ENCODE data around the gene ALPP. TPM values are rescaled to one million over a fixed set of nuclear protein-coding genes. Genes with fewer than 3 reads are reported as not detected.
A peak's percentile ranks its signal among the peaks of the same experiment; 100 is the strongest.

Gene ALPP
- polyA plus RNA-seq, 1 of the 3 experiments (the other 2 are of a cell fraction) = not detected

GRCh38 chr2:232386740-232387450 is 8.3 kb downstream of the ALPP start:
- ChIA-PET POLR2A (no interaction called here), CTCF (interaction anchor here (1.1 to 1.2 kb wide), 2 partner anchors 14 to 21 kb away, joined by 3 to 4 read pairs; no protein-coding TSS in a partner anchor)
- Histone ChIP-seq H2AFZ (ENCODE audit: low read depth) (no peak overlapping the region), H3K9me2 (no peaks in the 10 kb centered on the region), H3F3A (replicated peaks; ENCODE audit: insufficient read depth) (no peaks in the 10 kb centered on the region), H4K20me1 (ENCODE audit: insufficient read depth) (no peaks in the 10 kb centered on the region), H3K36me3 (replicated peaks in 1 of 2; ENCODE audit: control insufficient read depth in 1 of 2, insufficient read depth in 2 of 2, low read length in 1 of 2) (no peaks in the 10 kb centered on the region), H3K9me3 (no peaks in the 10 kb centered on the region), H3K27ac (ENCODE audit: low read depth in 2 of 2, low read length in 1 of 2) (no peak overlapping the region), H3K4me2 (peak overlapping the region; percentile 28; the same call in 1 of the 2 replicates), H3K9ac (no peak overlapping the region), H3K27me3 (ENCODE audit: insufficient read depth) (peaks cover 74% of the 10 kb centered on the region), H3K4me1 (ENCODE audit: control insufficient read depth in 1 of 2, insufficient read depth in 2 of 2, low read depth in 1 of 2, low read length in 1 of 2) (no peaks in the 10 kb centered on the region; a peak in 1 of 4 replicates), H3K4me3 (ENCODE audit: low read depth in 2 of 2, low read length in 1 of 2) (no peak overlapping the region), H3K79me2 (ENCODE audit: insufficient read depth) (no peaks in the 10 kb centered on the region)
- 3% methylated on average over 23 of the region's 75 CpGs for WGBS (ENCODE audit: low lambda C conversion rate)
- TF ChIP-seq FOSL2 (IDR thresholded peaks at IDR 0.05; ENCODE audit: borderline replicate concordance, low read depth) = no peak
- no peak for TF ChIP-seq EZH2phosphoT487 (IDR thresholded peaks at IDR 0.05; ENCODE audit: borderline replicate concordance, low read depth)
- no peak for TF ChIP-seq FOXM1 (IDR thresholded peaks at IDR 0.05; ENCODE audit: low read depth)
- TF ChIP-seq, protein P1, sequence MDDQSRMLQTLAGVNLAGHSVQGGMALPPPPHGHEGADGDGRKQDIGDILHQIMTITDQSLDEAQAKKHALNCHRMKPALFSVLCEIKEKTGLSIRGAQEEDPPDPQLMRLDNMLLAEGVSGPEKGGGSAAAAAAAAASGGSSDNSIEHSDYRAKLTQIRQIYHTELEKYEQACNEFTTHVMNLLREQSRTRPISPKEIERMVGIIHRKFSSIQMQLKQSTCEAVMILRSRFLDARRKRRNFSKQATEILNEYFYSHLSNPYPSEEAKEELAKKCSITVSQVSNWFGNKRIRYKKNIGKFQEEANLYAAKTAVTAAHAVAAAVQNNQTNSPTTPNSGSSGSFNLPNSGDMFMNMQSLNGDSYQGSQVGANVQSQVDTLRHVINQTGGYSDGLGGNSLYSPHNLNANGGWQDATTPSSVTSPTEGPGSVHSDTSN (IDR thresholded peaks at IDR 0.05) = no peak
- TF ChIP-seq, protein P2, sequence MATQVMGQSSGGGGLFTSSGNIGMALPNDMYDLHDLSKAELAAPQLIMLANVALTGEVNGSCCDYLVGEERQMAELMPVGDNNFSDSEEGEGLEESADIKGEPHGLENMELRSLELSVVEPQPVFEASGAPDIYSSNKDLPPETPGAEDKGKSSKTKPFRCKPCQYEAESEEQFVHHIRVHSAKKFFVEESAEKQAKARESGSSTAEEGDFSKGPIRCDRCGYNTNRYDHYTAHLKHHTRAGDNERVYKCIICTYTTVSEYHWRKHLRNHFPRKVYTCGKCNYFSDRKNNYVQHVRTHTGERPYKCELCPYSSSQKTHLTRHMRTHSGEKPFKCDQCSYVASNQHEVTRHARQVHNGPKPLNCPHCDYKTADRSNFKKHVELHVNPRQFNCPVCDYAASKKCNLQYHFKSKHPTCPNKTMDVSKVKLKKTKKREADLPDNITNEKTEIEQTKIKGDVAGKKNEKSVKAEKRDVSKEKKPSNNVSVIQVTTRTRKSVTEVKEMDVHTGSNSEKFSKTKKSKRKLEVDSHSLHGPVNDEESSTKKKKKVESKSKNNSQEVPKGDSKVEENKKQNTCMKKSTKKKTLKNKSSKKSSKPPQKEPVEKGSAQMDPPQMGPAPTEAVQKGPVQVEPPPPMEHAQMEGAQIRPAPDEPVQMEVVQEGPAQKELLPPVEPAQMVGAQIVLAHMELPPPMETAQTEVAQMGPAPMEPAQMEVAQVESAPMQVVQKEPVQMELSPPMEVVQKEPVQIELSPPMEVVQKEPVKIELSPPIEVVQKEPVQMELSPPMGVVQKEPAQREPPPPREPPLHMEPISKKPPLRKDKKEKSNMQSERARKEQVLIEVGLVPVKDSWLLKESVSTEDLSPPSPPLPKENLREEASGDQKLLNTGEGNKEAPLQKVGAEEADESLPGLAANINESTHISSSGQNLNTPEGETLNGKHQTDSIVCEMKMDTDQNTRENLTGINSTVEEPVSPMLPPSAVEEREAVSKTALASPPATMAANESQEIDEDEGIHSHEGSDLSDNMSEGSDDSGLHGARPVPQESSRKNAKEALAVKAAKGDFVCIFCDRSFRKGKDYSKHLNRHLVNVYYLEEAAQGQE (IDR thresholded peaks at IDR 0.05; ENCODE audit: low read depth, low read length) = no peak
- TF ChIP-seq RFX5 (IDR thresholded peaks at IDR 0.05; ENCODE audit: low read length) = no peak
- no peak for TF ChIP-seq EP300 (IDR thresholded peaks at IDR 0.05; ENCODE audit: borderline replicate concordance in 1 of 2, low read depth in 1 of 2, low read length in 1 of 2)
- no peak for TF ChIP-seq MXI1 (IDR thresholded peaks at IDR 0.05; ENCODE audit: low read depth, low read length)
- no peak for TF ChIP-seq TAF1 (IDR thresholded peaks at IDR 0.05; ENCODE audit: borderline replicate concordance, low read depth, low read length)
- TF ChIP-seq, protein P3, sequence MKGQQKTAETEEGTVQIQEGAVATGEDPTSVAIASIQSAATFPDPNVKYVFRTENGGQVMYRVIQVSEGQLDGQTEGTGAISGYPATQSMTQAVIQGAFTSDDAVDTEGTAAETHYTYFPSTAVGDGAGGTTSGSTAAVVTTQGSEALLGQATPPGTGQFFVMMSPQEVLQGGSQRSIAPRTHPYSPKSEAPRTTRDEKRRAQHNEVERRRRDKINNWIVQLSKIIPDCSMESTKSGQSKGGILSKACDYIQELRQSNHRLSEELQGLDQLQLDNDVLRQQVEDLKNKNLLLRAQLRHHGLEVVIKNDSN (IDR thresholded peaks at IDR 0.05; ENCODE audit: borderline replicate concordance, low read depth) = no peak
- no peak for TF ChIP-seq ELF1 (IDR thresholded peaks at IDR 0.05)
- TF ChIP-seq RCOR1 (IDR thresholded peaks at IDR 0.05; ENCODE audit: low read length) = no peak
- TF ChIP-seq USF2 (IDR thresholded peaks at IDR 0.05; ENCODE audit: borderline replicate concordance, low read depth, low read length) = no peak
- TF ChIP-seq GATA2 (CRISPR knock-in tag; IDR thresholded peaks at IDR 0.05) = no peak
- TF ChIP-seq, protein P4, sequence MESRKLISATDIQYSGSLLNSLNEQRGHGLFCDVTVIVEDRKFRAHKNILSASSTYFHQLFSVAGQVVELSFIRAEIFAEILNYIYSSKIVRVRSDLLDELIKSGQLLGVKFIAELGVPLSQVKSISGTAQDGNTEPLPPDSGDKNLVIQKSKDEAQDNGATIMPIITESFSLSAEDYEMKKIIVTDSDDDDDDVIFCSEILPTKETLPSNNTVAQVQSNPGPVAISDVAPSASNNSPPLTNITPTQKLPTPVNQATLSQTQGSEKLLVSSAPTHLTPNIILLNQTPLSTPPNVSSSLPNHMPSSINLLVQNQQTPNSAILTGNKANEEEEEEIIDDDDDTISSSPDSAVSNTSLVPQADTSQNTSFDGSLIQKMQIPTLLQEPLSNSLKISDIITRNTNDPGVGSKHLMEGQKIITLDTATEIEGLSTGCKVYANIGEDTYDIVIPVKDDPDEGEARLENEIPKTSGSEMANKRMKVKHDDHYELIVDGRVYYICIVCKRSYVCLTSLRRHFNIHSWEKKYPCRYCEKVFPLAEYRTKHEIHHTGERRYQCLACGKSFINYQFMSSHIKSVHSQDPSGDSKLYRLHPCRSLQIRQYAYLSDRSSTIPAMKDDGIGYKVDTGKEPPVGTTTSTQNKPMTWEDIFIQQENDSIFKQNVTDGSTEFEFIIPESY (IDR thresholded peaks at IDR 0.05; ENCODE audit: borderline replicate concordance, low read depth) = no peak
- no peak for TF ChIP-seq RXRA (IDR thresholded peaks at IDR 0.05; ENCODE audit: borderline replicate concordance, low read depth)
- no peak for TF ChIP-seq CTCF (IDR thresholded peaks at IDR 0.05)
- TF ChIP-seq FOXJ3 (CRISPR knock-in tag; IDR thresholded peaks at IDR 0.05) = no peak
- no peak for DNase-seq
